Fibroblast of the aortic adventitia (primary cell): ENCODE results near the gene MYL5. TPM values are rescaled to one million over a fixed set of nuclear protein-coding genes. Genes with fewer than 3 reads are reported as not detected.

Source experiments
- DNase-seq: peaks from one replicate; pipeline ENCODE4 v3.0.0-alpha.2; 2010; ENCODE audit warnings: low read depth
- H3K4me3 ChIP-seq: 2 replicates; pipeline ENCODE4 v1.5.1; 2011; ENCODE audit warnings: low read depth, mild to moderate bottlenecking, control low read depth, low read length, moderate library complexity
- CTCF ChIP-seq: IDR thresholded peaks from 2 replicates; pipeline ENCODE4 v1.5.1; 2011; ENCODE audit warnings: mild to moderate bottlenecking, low read length, control low read depth, inconsistent platforms; ENCODE audit not compliant: insufficient read depth
- total RNA-seq: library from RNA; depleted of rRNA; stranded (reverse); fragments of >200 nt; gene quantifications from 2 replicates; pipeline ENCODE4 v1.2.3, GENCODE V29; 2012; ENCODE audit warnings: low replicate concordance

Gene MYL5
- total RNA-seq, 1 donor = 20.4 TPM

GRCh38 chr4:721261-722168, 47.2 kb downstream of the MYL5 start:
- no peak overlapping the region for H3K4me3 ChIP-seq
- no peak for DNase-seq
- TF ChIP-seq CTCF = no peak

- no peak for TF ChIP-seq CTCF
- no peak overlapping the region for H3K4me3 ChIP-seq
- no peak for DNase-seq
Observed at GRCh38 chr4:722169-722725, 47.9 kb downstream of the MYL5 start.

GRCh38 chr4:722851-723360, 48.6 kb downstream of the MYL5 start:
- TF ChIP-seq CTCF = no peak
- DNase-seq = no peak
- H3K4me3 ChIP-seq = no peak overlapping the region

- H3K4me3 ChIP-seq = no peak overlapping the region
- no peak for DNase-seq
- TF ChIP-seq CTCF = no peak
Observed at GRCh38 chr4:723751-724530, 49.6 kb downstream of the MYL5 start.

GRCh38 chr4:725391-726234, 51.3 kb downstream of the MYL5 start:
- no peak for DNase-seq
- H3K4me3 ChIP-seq = no peak overlapping the region
- TF ChIP-seq CTCF = no peak

GRCh38 chr4:726235-726787, 52.0 kb downstream of the MYL5 start:
- DNase-seq = peak; percentile 80
- no peak overlapping the region for H3K4me3 ChIP-seq
- TF ChIP-seq CTCF = no peak
